Activated CD8-positive, alpha-beta T cell treated with anti-CD3 and anti-CD28 coated beads for 36 hours (primary cell): ENCODE results near the gene ACBD6. TPM values are rescaled to one million over a fixed set of nuclear protein-coding genes. Genes with fewer than 3 reads are reported as not detected.

ENCODE experiments used
- ATAC-seq: fragments of 200-7000 bp; cut with Tn5 transposase; one replicate; pipeline ENCODE4 v1.10.0; 2021; ENCODE audit warnings: mild to moderate bottlenecking, moderate library complexity
- CTCF ChIA-PET: fragments of 350-600 bp; sonication (Branson Sonifier 250); formaldehyde crosslinking; loops from one replicate; lab custom pipeline; 2021; ENCODE audit warnings: antibody characterized with exemption; lab: Charles Lee
- POLR2A ChIA-PET: fragments of 350-600 bp; sonication (Branson Sonifier 250); formaldehyde crosslinking; loops from one replicate; lab custom pipeline; 2021; ENCODE audit warnings: antibody characterized with exemption; lab: Charles Lee
- DNase-seq: peaks from one replicate; pipeline ENCODE4 v3.0.0-alpha.2; 2020
- H3K27ac Mint-ChIP-seq: one replicate; pipeline ENCODE4 v1.8.0; 2021; ENCODE audit warnings: mild to moderate bottlenecking, mixed read lengths
- H3K27me3 Mint-ChIP-seq: one replicate; pipeline ENCODE4 v1.8.0; 2021; ENCODE audit warnings: mixed read lengths
- H3K36me3 Mint-ChIP-seq: one replicate; pipeline ENCODE4 v1.8.0; 2021; ENCODE audit warnings: low read depth, mixed read lengths
- H3K4me1 Mint-ChIP-seq: one replicate; pipeline ENCODE4 v1.8.0; 2021; ENCODE audit warnings: low read depth, mixed read lengths
- H3K4me3 Mint-ChIP-seq: one replicate; pipeline ENCODE4 v1.8.0; 2021; ENCODE audit warnings: mild to moderate bottlenecking, moderate library complexity, mixed read lengths
- H3K9me3 Mint-ChIP-seq: one replicate; pipeline ENCODE4 v1.8.0; 2021; ENCODE audit warnings: mixed read lengths
- CTCF ChIP-seq: fragments of 200-600 bp; IDR thresholded peaks from one replicate; pipeline ENCODE4 v1.8.0; 2022; ENCODE audit warnings: antibody characterized with exemption, mild to moderate bottlenecking
- intact Hi-C: fragments of 100-400 bp; cut with micrococcal nuclease; formaldehyde crosslinking; loops from one replicate; pipeline ENCODE4 v1.10.0; 2022
- total RNA-seq, 2 experiments: library from RNA; stranded (reverse); gene quantifications; one replicate each; pipeline ENCODE4 v1.2.3, GENCODE V29; 2021

Gene ACBD6
- total RNA-seq, 2 experiments from 2014 or later: 41.3 to 45.0 TPM

- Mint-ChIP-seq H3K4me1 (no peaks in the 10 kb centered on the region), H3K4me3 (no peak overlapping the region), H3K9me3 (no peaks in the 10 kb centered on the region), H3K27me3 (peaks cover 21% of the 10 kb centered on the region), H3K36me3 (no peaks in the 10 kb centered on the region), H3K27ac (no peak overlapping the region)
- CTCF ChIA-PET: interaction anchor here (0.9 kb wide), 1 partner anchor 227 kb away, joined by 3 read pairs; no protein-coding TSS in a partner anchor
- TF ChIP-seq CTCF: no peak
- POLR2A ChIA-PET: no interaction called here
- intact Hi-C loops: loop anchor here (10.0 kb wide), 1 partner anchor 158 kb away; no protein-coding TSS in a partner anchor
- no peak for DNase-seq
- ATAC-seq: no peak
Observed at GRCh38 chr1:180257028-180257386, 245.4 kb downstream of the ACBD6 start.

GRCh38 chr1:180256341-180257027, 245.9 kb downstream of the ACBD6 start:
- DNase-seq: no peak

GRCh38 chr1:180255536-180256340, 246.6 kb downstream of the ACBD6 start:
- intact Hi-C loops: loop anchor here (10.0 kb wide), 1 partner anchor 159 kb away; no protein-coding TSS in a partner anchor
- Mint-ChIP-seq H3K4me1 (no peaks in the 10 kb centered on the region), H3K36me3 (no peaks in the 10 kb centered on the region), H3K4me3 (no peak overlapping the region), H3K27ac (no peak overlapping the region), H3K9me3 (no peaks in the 10 kb centered on the region), H3K27me3 (peaks cover 27% of the 10 kb centered on the region)
- DNase-seq: no peak
- TF ChIP-seq CTCF: no peak
- ChIA-PET POLR2A (no interaction called here), CTCF (no interaction called here)
- ATAC-seq: no peak

More at GRCh38 chr1:180256341-180257027, 245.9 kb downstream of the ACBD6 start:
- H3K4me3 Mint-ChIP-seq: no peak overlapping the region
- H3K9me3 Mint-ChIP-seq: no peaks in the 10 kb centered on the region
- ChIA-PET POLR2A (no interaction called here), CTCF (no interaction called here)
- no peak overlapping the region for H3K27ac Mint-ChIP-seq
- ATAC-seq: no peak
- no peak for TF ChIP-seq CTCF
- intact Hi-C loops: loop anchor here (10.0 kb wide), 1 partner anchor 158 kb away; no protein-coding TSS in a partner anchor
- peaks cover 25% of the 10 kb centered on the region for H3K27me3 Mint-ChIP-seq
- H3K36me3 Mint-ChIP-seq: no peaks in the 10 kb centered on the region
- H3K4me1 Mint-ChIP-seq: no peaks in the 10 kb centered on the region

- no peaks in the 10 kb centered on the region for H3K4me1 Mint-ChIP-seq
- H3K27me3 Mint-ChIP-seq: peaks cover 27% of the 10 kb centered on the region
- ATAC-seq (no peak), DNase-seq (no peak)
- H3K4me3 Mint-ChIP-seq: no peak overlapping the region
- intact Hi-C loops: loop anchor here (10.0 kb wide), 1 partner anchor 160 kb away; no protein-coding TSS in a partner anchor
- no peaks in the 10 kb centered on the region for H3K9me3 Mint-ChIP-seq
- H3K36me3 Mint-ChIP-seq: no peaks in the 10 kb centered on the region
- no peak overlapping the region for H3K27ac Mint-ChIP-seq
- ChIA-PET CTCF (interaction anchor here (1.8 kb wide), 1 partner anchor 161 kb away, joined by 4 read pairs; no protein-coding TSS in a partner anchor), POLR2A (no interaction called here)
- TF ChIP-seq CTCF: no peak
Observed at GRCh38 chr1:180254854-180255253, 247.5 kb downstream of the ACBD6 start.
